CD4-positive, alpha-beta T cell treated with Interleukin-4 for 4 hours (primary cell): ENCODE results near the gene LYVE1.
"Not testable (repeated sequence)": the region's sequence is repeated elsewhere in the genome, so short reads cannot be mapped to it uniquely, and the experiment has no call there.

Experiments used
- DNase-seq: peaks from one replicate; pipeline ENCODE4 v3.0.0-alpha.2; 2020

Gene LYVE1

GRCh38 chr11:10568486-10568941, at the start of gene LYVE1:
LYVE1 (minus strand) TSS chr11:10568665; CDS start chr11:10568532, 133 bp downstream.
- no peak for DNase-seq

- no peak for DNase-seq
Measured at GRCh38 chr11:10617551-10617950, 49.1 kb upstream of the LYVE1 start.

GRCh38 chr11:10611979-10612862, 43.8 kb upstream of the LYVE1 start:
- no peak for DNase-seq

GRCh38 chr11:10609636-10610035, 41.2 kb upstream of the LYVE1 start:
- DNase-seq, result no peak

- DNase-seq, result no peak
Measured at GRCh38 chr11:10608584-10608983, 40.1 kb upstream of the LYVE1 start.

- DNase-seq, result no peak
Measured at GRCh38 chr11:10607462-10608132, 39.1 kb upstream of the LYVE1 start.

- DNase-seq, result no peak
Measured at GRCh38 chr11:10606536-10607208, 38.2 kb upstream of the LYVE1 start.

- no peak for DNase-seq
Measured at GRCh38 chr11:10605941-10606381, 37.5 kb upstream of the LYVE1 start.

- DNase-seq, result no peak
Measured at GRCh38 chr11:10604798-10605197, 36.3 kb upstream of the LYVE1 start.

GRCh38 chr11:10604340-10604748, 35.9 kb upstream of the LYVE1 start:
- DNase-seq, result no peak

GRCh38 chr11:10603721-10604297, 35.3 kb upstream of the LYVE1 start:
- no peak for DNase-seq

GRCh38 chr11:10602945-10603344, 34.5 kb upstream of the LYVE1 start:
- no peak for DNase-seq

- no peak for DNase-seq
Measured at GRCh38 chr11:10602366-10602765, 33.9 kb upstream of the LYVE1 start.

- DNase-seq, result no peak
Measured at GRCh38 chr11:10601837-10602236, 33.4 kb upstream of the LYVE1 start.

GRCh38 chr11:10600570-10601248, 32.2 kb upstream of the LYVE1 start:
- no peak for DNase-seq

- no peak for DNase-seq
Measured at GRCh38 chr11:10599388-10600175, 31.1 kb upstream of the LYVE1 start.

- DNase-seq, result no peak
Measured at GRCh38 chr11:10598816-10599215, 30.4 kb upstream of the LYVE1 start.

- no peak for DNase-seq
Measured at GRCh38 chr11:10597877-10598351, 29.4 kb upstream of the LYVE1 start.

GRCh38 chr11:10595840-10596239, 27.4 kb upstream of the LYVE1 start:
- not testable (repeated sequence) for DNase-seq

GRCh38 chr11:10594407-10594806, 25.9 kb upstream of the LYVE1 start:
- no peak for DNase-seq

- DNase-seq, result no peak
Measured at GRCh38 chr11:10592331-10592730, 23.9 kb upstream of the LYVE1 start.
